Ramos (cell line): ENCODE data around the gene TMEM63B.
"Not testable (repeated sequence)": the region's sequence is repeated elsewhere in the genome, so short reads cannot be mapped to it uniquely, and the experiment has no call there.

ENCODE experiments used
- in situ Hi-C: fragments of 300-500 bp; cut with MboI; formaldehyde crosslinking; loops from one replicate; pipeline ENCODE4 v1.14.3; 2022; ENCODE audit warnings: low sequenced_read_pairs; ENCODE audit not compliant: unreplicated experiment

Gene TMEM63B

GRCh38 chr6:44138717-44139350 is 11.5 kb downstream of the TMEM63B start:
- in situ Hi-C loops = no loop called here

GRCh38 chr6:44139351-44139743 is 12.0 kb downstream of the TMEM63B start:
- in situ Hi-C loops = no loop called here

- in situ Hi-C loops = no loop called here
Measured at GRCh38 chr6:44142835-44143234, 15.5 kb downstream of the TMEM63B start.

GRCh38 chr6:44143731-44144130 is 16.4 kb downstream of the TMEM63B start:
- in situ Hi-C loops = no loop called here

GRCh38 chr6:44144536-44144935 is 17.2 kb downstream of the TMEM63B start:
- in situ Hi-C loops = not testable (repeated sequence)

GRCh38 chr6:44145839-44146238 is 18.5 kb downstream of the TMEM63B start:
- in situ Hi-C loops = no loop called here

- in situ Hi-C loops = no loop called here
Measured at GRCh38 chr6:44146685-44147084, 19.3 kb downstream of the TMEM63B start.

GRCh38 chr6:44147256-44147655 is 19.9 kb downstream of the TMEM63B start:
- in situ Hi-C loops = no loop called here

- in situ Hi-C loops = no loop called here
Measured at GRCh38 chr6:44148306-44148705, 21.0 kb downstream of the TMEM63B start.

GRCh38 chr6:44149369-44150012 is 22.1 kb downstream of the TMEM63B start:
- in situ Hi-C loops = loop anchor here (5.0 to 25.0 kb wide), 2 partner anchors 62 to 188 kb away; partner anchors contain the start of gene SPATS1

GRCh38 chr6:44150317-44150917 is 23.1 kb downstream of the TMEM63B start:
- in situ Hi-C loops = loop anchor here (5.0 to 25.0 kb wide), 2 partner anchors 63 to 187 kb away; partner anchors contain the start of gene SPATS1

GRCh38 chr6:44151348-44152108 is 24.2 kb downstream of the TMEM63B start:
- in situ Hi-C loops = loop anchor here (5.0 to 25.0 kb wide), 2 partner anchors 64 to 186 kb away; partner anchors contain the start of gene SPATS1

GRCh38 chr6:44152109-44152461 is 24.7 kb downstream of the TMEM63B start:
- in situ Hi-C loops = loop anchor here (5.0 to 25.0 kb wide), 2 partner anchors 65 to 185 kb away; partner anchors contain the start of gene SPATS1

GRCh38 chr6:44152533-44152932 is 25.2 kb downstream of the TMEM63B start:
- in situ Hi-C loops = loop anchor here (5.0 to 25.0 kb wide), 2 partner anchors 65 to 185 kb away; partner anchors contain the start of gene SPATS1

GRCh38 chr6:44154067-44154466 is 26.7 kb downstream of the TMEM63B start:
- in situ Hi-C loops = loop anchor here (5.0 to 25.0 kb wide), 2 partner anchors 67 to 183 kb away; partner anchors contain the start of gene SPATS1

GRCh38 chr6:44156494-44157151 is 29.3 kb downstream of the TMEM63B start:
- in situ Hi-C loops = loop anchor here (25.0 kb wide), 1 partner anchor 181 kb away; the partner anchor contains the start of gene SPATS1

GRCh38 chr6:44157152-44157521 is 29.8 kb downstream of the TMEM63B start:
- in situ Hi-C loops = loop anchor here (25.0 kb wide), 1 partner anchor 180 kb away; the partner anchor contains the start of gene SPATS1

- in situ Hi-C loops = loop anchor here (25.0 kb wide), 1 partner anchor 179 kb away; the partner anchor contains the start of gene SPATS1
Measured at GRCh38 chr6:44158770-44159228, 31.4 kb downstream of the TMEM63B start, which contains the start of gene CAPN11. CAPN11 (plus strand) TSS chr6:44158820; CDS start chr6:44158849, 29 bp downstream.

GRCh38 chr6:44161997-44162338 is 34.6 kb downstream of the TMEM63B start:
- in situ Hi-C loops = loop anchor here (25.0 kb wide), 1 partner anchor 175 kb away; the partner anchor contains the start of gene SPATS1
